Keratinocyte (primary cell): ENCODE measurements around the gene MGAT3.

Experiments
- EZH2 ChIP-seq: IDR thresholded peaks from one replicate; pipeline ENCODE4 v1.6.1; 2012; ENCODE audit warnings: inconsistent platforms, mild to moderate bottlenecking, low read length, moderate library complexity
- TF ChIP-seq, protein P1 (sequence below), 3 experiments: IDR thresholded peaks in 1 of 3; conservative IDR thresholded peaks in 1 of 3; optimal IDR thresholded peaks in 1 of 3; 2 replicates in 2 of 3; 3 replicates in 1 of 3; pipeline versions ENCODE3 to v1.5.1; 2011; ENCODE audit warnings: low read length in 3 of 3, mild to moderate bottlenecking in 3 of 3, moderate library complexity in 2 of 3, control low read depth in 1 of 3, inconsistent platforms in 1 of 3; ENCODE audit not compliant: insufficient read depth in 2 of 3; ENCODE audit errors: extremely low read depth in 1 of 3

DNA sequence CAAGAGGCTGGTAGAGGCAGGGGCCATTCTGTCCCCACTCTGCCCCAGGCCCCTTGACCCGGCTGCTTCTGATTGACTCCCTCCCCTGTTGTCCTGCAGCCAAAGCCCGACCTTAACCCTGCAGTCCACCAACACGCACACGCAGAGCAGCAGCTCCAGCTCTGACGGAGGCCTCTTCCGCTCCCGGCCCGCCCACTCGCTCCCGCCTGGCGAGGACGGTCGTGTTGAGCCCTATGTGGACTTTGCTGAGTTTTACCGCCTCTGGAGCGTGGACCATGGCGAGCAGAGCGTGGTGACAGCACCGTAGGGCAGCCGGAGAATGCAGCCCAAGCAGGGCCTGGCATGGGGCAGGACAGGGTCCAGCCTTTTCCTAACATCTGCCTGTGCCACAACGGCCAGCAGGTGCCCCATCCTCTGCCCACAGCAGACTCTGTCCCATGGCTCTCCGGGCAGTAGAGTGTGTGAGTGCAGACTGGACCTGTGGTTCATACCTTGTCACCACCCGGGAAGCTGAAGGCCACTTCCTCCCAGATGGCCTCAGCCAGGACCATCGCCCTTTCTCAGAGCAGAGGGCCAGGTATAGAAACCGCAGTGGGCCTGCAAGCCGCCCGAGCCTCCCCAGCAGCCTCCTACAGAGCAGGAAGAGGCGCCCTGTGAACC lies 26.8 kb upstream of the MGAT3 start:
- TF ChIP-seq, protein P1, sequence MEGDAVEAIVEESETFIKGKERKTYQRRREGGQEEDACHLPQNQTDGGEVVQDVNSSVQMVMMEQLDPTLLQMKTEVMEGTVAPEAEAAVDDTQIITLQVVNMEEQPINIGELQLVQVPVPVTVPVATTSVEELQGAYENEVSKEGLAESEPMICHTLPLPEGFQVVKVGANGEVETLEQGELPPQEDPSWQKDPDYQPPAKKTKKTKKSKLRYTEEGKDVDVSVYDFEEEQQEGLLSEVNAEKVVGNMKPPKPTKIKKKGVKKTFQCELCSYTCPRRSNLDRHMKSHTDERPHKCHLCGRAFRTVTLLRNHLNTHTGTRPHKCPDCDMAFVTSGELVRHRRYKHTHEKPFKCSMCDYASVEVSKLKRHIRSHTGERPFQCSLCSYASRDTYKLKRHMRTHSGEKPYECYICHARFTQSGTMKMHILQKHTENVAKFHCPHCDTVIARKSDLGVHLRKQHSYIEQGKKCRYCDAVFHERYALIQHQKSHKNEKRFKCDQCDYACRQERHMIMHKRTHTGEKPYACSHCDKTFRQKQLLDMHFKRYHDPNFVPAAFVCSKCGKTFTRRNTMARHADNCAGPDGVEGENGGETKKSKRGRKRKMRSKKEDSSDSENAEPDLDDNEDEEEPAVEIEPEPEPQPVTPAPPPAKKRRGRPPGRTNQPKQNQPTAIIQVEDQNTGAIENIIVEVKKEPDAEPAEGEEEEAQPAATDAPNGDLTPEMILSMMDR (optimal IDR thresholded peaks at IDR 0.05 in 1 of 3, IDR thresholded peaks at IDR 0.05 in 1 of 3, conservative IDR thresholded peaks at IDR 0.05 in 1 of 3; ENCODE audit: extremely low read depth in 1 of 3, insufficient read depth in 2 of 3, low read length in 3 of 3) = no peak
- no peak for TF ChIP-seq EZH2
